HL-60 (cell line): ENCODE data around the gene CLCN3.

Experiments used
- GABPA ChIP-seq: IDR thresholded peaks from 2 replicates; pipeline ENCODE4 v1.6.1; 2012; ENCODE audit warnings: low read depth
- POLR2AphosphoS5 ChIP-seq: IDR thresholded peaks from 2 replicates; pipeline ENCODE4 v1.6.1; 2012; ENCODE audit warnings: low read depth
- TF ChIP-seq, protein P1 (sequence below): IDR thresholded peaks from one replicate; pipeline ENCODE4 v1.5.1; 2011; ENCODE audit warnings: low read length, control low read depth, inconsistent platforms; ENCODE audit not compliant: insufficient read depth

GRCh38 chr4:169573889-169574288 is 46.5 kb upstream of the CLCN3 start:
- TF ChIP-seq, protein P1, sequence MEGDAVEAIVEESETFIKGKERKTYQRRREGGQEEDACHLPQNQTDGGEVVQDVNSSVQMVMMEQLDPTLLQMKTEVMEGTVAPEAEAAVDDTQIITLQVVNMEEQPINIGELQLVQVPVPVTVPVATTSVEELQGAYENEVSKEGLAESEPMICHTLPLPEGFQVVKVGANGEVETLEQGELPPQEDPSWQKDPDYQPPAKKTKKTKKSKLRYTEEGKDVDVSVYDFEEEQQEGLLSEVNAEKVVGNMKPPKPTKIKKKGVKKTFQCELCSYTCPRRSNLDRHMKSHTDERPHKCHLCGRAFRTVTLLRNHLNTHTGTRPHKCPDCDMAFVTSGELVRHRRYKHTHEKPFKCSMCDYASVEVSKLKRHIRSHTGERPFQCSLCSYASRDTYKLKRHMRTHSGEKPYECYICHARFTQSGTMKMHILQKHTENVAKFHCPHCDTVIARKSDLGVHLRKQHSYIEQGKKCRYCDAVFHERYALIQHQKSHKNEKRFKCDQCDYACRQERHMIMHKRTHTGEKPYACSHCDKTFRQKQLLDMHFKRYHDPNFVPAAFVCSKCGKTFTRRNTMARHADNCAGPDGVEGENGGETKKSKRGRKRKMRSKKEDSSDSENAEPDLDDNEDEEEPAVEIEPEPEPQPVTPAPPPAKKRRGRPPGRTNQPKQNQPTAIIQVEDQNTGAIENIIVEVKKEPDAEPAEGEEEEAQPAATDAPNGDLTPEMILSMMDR = no peak
- no peak for TF ChIP-seq GABPA
- no peak for TF ChIP-seq POLR2AphosphoS5
